SH-SY5Y (cell line): ENCODE measurements around the gene DENND2D.

Source experiments
- GATA2 ChIP-seq: IDR thresholded peaks from 2 replicates; pipeline ENCODE4 v1.6.1; 2011; ENCODE audit warnings: mild to moderate bottlenecking, low read depth, low read length
- GATA3 ChIP-seq: IDR thresholded peaks from 2 replicates; pipeline ENCODE4 v1.6.1; 2011; ENCODE audit warnings: low read depth, mild to moderate bottlenecking, low read length, moderate library complexity

DENND2D gene, protein sequence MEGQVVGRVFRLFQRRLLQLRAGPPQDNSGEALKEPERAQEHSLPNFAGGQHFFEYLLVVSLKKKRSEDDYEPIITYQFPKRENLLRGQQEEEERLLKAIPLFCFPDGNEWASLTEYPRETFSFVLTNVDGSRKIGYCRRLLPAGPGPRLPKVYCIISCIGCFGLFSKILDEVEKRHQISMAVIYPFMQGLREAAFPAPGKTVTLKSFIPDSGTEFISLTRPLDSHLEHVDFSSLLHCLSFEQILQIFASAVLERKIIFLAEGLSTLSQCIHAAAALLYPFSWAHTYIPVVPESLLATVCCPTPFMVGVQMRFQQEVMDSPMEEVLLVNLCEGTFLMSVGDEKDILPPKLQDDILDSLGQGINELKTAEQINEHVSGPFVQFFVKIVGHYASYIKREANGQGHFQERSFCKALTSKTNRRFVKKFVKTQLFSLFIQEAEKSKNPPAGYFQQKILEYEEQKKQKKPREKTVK

GRCh38 chr1:111199881-111200801 is at the start of gene DENND2D:
Gene DENND2D, minus strand, starts transcription at chr1:111200646. Its CDS starts 187 bp downstream, at chr1:111200459.
- TF ChIP-seq GATA3 (no peak), GATA2 (no peak)

DNA sequence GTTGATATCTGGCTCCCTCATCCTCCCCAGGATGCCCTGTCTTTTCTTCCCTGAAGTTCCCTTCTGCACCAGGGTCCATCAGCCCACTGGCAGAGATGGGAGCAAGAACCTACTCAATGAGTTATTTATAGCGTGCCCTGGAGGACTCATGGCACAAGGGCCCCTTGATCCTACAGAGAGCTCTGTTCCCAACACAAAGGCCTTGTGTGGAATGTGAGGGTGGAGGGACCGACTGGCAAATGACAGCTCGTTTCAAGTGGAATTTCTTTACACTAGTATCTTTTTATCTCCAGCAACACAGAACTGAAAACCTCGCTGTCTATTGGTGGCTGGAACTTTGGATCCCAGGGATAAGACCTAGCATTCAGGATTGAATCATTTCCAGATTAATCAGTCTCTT is 49.5 kb upstream of the DENND2D start:
- no peak for TF ChIP-seq GATA2
- TF ChIP-seq GATA3 = no peak

DNA sequence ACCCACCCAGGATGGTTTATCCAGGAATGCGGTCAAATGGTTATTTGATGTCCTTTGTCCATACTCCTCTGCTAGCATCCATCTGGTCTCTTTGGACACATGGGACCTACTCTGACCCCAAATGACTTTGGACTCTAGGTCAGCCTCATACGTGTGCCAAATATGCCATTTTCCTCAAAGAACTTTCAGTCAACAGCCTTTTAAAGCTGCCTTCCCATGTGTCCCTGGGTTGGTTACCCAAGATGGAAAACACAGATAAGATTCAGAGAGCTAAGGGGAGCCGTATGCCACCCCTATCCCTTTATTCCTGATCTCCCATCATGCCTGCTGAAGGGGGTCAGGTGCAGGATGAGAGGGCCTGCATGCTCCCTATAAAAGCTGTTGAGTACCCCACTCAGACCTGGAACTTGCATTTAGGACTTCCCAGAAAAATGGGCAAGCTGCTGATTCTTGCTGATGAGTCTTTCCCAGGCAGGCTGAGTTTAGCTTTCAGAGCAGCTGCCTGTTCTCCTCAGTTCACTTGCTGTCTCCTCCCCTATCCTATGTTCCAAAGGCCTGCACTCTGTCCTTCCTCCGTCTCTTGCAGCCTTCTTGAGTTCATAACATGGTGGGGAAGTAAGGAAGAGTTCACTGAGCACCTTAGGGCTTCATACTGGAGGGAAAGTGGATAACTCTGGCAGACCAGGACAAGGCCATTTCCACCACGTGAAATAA is 46.8 kb upstream of the DENND2D start:
- TF ChIP-seq GATA2 = no peak
- no peak for TF ChIP-seq GATA3

GRCh38 chr1:111242805-111243523 is 42.5 kb upstream of the DENND2D start:
- TF ChIP-seq GATA3 = no peak
- no peak for TF ChIP-seq GATA2

- TF ChIP-seq GATA2 (no peak), GATA3 (no peak)
Observed at GRCh38 chr1:111241797-111242196, 41.4 kb upstream of the DENND2D start.

DNA sequence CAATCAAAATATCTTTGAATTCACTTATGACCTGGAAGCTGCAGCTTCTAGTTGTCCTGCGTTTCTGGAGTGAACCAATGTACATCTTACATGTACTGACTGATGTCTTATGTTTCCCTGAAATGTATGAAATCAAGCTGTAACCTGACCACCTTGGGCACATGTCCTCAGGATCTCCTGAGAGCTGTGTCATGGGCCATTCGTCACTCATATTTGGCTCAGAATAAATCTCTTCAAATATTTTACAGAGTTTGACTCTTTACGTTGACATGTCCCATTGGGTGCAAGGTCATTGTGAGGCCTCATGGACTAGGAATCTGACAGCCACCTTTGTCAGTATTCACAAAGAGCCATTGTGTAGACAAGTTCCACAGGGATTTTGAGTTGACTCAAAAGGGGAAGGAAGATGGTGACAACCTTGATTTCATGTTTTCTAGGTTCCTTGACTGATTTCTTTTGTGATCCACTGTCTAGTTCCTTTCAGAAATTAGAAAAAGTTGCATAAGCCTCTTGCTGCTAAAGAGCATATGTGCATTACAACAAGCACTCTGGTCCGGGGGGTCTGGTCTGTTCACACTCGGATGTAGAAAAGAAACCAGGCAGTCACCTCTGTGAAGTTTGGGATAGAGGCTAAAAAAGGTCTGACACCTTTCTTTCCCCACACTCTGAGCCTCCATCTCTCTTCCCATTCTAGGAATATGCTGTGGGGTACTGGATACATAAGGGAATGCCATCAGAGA is 37.8 kb upstream of the DENND2D start:
- TF ChIP-seq GATA3 = no peak
- TF ChIP-seq GATA2 = no peak

GRCh38 chr1:111236806-111237205 is 36.4 kb upstream of the DENND2D start:
- TF ChIP-seq GATA2 = no peak
- TF ChIP-seq GATA3 = no peak

DNA sequence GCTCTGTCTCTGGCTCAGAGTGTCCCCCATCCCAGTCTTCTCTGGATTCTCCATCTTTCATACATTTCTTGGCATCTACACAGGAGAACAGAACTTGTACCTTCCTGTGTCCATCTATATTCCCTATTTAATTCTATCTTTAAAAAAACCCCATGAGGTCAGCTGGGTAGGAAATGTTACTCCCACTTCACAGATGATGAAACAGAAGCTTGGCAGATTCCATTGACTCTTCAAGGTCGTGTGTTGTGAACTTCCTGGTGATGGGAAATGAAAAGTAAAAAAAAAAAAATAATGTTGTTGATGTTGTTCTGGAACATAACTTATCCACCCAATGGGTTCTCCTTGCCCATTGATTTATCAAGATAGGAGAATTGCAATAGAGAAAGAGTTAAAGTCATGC is 35.9 kb upstream of the DENND2D start:
- no peak for TF ChIP-seq GATA3
- TF ChIP-seq GATA2 = no peak

GRCh38 chr1:111234866-111235265 is 34.4 kb upstream of the DENND2D start:
- no peak for TF ChIP-seq GATA2
- no peak for TF ChIP-seq GATA3

GRCh38 chr1:111234258-111234657 is 33.8 kb upstream of the DENND2D start:
- TF ChIP-seq GATA3 = no peak
- no peak for TF ChIP-seq GATA2

DNA sequence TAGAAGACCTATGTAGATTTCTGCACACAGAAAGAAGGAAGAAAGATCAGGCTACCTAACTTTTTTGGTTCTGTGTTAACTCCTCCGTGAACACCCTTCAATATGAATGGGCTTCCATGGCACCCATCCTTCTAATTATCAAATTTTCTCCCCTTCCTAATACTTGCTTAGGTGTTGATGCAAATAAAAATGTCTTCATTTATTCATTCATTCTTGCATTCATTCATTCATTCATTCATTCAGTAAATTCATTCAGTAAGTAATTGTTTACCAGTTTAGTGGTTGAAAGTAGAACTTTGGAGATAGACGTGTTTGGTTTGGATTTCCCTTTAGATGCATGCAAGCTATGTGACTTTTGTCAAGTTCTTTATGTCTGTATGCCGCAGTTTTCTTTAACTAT is 31.7 kb upstream of the DENND2D start:
- TF ChIP-seq GATA2 (no peak), GATA3 (no peak)

DNA sequence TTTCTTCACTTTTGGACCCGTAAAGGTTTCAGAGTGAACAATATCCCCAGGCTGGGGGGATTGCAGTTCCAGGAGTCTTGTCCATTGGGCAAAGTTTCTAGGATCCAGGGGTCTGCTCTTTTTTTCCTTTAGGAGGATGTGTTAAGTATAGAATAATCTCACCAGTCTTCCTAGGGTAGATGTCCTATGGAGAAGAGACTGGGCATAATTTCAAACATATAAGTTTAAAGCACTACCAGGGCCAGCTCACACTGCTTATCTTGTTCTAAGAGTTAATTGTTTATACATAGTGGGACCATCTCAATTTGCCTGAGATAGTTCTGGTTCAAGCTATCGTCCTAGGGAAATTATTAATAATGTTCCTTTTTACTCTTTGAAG is 28.3 kb upstream of the DENND2D start:
- TF ChIP-seq GATA3 (no peak), GATA2 (no peak)

GRCh38 chr1:111227851-111228747 is 27.7 kb upstream of the DENND2D start:
- TF ChIP-seq GATA3 (no peak), GATA2 (no peak)
